GM19397 (cell line): ENCODE measurements around the gene CARD19.
A peak's percentile ranks its signal among the peaks of the same experiment; 100 is the strongest.
"Not testable (repeated sequence)": the region's sequence is repeated elsewhere in the genome, so short reads cannot be mapped to it uniquely, and the experiment has no call there.

Experiments
- ATAC-seq: cut with Tn5 transposase; IDR thresholded peaks from one replicate; pipeline ENCODE4 v1.9.1; 2021; ENCODE audit warnings: mild to moderate bottlenecking, moderate library complexity; ENCODE audit not compliant: unreplicated experiment

The CARD19 gene

DNA sequence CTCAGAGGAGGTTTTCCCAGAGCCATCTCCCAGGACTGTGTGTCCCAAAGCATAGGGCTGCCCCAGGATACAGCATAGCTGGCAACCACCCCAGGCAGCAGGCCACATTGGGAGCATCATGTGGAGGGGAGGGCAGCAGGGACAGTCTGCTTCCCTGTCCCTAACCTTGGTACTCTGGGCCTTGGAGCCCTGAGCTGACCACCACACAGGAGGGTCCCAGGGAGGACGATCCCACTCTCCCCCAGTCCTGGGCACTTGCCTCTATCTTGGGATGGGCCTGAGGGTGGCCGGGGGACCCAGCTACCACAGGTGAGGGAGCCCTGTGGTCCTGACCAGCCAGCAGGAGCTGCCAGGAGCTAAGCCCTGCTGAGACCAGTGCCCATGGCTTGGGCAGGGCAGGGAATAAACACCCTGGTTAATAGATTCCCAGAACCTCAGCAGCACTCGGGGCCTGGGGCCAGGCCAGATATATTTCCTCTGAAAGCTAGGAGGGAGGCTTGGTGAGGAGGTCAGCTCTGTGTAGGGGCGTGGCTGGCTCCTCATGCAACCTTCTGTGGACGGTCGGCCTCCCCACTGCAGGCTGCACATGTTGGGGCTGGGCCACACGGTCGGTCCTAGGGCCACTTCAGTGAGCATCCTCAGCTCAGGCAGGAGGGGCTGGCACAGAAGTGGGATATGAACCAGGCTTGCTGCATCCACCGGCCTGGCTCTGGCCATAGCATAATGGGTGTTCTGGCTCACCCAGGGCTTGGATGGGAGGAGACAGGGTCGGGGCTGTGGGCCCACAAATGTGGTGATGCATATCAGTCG is 33.9 kb downstream of the CARD19 start:
- no peak for ATAC-seq

DNA sequence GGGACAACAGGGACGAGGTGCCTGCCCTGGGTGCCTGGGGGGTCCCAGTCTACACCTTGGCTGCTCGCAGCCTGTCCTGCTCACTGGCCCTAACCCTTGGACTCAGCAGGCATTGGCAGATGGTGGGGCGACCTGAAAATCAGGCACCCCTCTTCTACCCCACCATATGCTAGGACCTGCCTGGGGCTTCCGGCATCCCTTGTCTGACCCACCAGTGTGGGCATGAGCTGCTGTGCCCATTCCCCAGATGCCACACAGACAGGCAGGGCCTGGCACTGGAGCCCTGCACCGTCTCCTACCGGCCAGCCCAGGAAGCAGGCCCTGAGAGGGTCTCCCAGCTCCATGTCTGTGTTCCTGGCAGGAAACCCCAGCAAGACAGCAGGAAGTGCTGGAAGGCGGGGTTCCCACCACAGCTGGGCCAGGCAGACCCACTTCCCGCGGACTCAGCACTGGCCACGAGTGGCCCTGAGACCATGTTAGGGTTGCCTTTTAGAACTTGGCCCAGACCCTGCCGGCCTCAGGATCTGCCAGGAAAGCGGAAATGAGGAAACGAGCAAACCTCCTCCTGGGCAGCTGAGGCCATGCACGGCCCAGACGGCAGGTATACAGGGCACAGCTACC is 35.0 kb downstream of the CARD19 start:
- no peak for ATAC-seq

DNA sequence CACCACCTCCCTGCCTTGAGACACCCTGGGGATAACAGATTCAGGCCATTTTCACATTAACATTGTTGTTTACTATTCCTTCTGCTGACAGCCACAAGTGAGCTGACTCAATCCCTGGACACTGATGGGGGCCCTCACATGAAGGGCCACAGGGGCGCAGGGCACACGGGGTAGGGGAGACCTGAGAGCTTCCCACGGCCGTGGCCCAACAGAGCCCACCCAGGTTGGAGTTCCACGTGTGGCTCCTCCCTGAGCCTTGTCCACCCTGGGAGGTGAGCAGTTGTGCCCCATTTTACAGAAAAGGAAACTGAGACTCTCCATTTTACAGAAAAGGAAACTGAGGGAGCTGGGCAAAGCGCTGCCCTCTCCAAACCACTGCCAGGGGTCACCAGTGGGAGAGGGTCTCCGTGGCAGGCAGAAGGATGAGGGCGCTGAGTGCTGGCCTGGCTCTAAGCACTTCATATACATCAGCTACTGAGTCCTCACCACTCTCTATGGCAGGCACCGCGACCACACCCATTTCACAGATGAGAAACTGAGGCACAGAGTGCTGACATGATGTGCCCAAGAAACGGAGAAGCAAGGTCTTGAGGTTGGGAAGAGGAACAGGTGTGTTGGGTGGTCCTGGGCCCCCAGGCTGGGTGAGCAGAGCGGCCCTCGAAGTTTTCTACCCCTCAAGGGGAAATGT is 35.7 kb downstream of the CARD19 start:
- ATAC-seq: no peak

DNA sequence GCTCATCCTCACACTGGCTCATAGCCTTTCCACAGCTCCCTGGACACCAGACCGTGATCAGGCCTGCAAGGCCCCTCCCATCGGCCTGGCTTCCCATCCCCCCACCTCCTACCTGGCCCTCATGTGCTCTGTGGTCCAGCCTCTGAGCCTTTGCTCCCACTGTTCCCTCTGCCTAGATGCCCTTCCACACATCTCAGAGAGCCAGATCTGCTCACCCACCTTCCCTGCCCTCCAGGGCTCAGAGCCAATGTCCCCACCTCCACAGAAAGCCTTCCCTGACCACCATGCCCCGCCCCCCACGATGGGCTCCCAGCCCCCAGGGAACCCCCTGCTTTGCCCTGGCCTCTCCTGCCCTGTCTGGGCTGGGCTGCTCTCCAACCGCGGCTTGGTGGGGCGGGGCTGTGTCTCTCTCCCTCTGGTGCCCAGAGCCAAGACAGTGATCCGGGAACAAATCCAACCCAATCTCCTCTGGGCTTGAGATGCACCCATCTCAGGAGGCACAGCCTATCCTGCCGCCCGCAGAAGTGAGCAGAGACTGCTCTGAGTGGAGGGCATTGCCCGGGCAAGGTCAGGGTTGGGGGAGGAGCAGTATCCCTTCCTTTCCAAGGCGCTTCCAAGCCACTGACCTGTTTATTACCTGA is 36.4 kb downstream of the CARD19 start:
- ATAC-seq: no peak

DNA sequence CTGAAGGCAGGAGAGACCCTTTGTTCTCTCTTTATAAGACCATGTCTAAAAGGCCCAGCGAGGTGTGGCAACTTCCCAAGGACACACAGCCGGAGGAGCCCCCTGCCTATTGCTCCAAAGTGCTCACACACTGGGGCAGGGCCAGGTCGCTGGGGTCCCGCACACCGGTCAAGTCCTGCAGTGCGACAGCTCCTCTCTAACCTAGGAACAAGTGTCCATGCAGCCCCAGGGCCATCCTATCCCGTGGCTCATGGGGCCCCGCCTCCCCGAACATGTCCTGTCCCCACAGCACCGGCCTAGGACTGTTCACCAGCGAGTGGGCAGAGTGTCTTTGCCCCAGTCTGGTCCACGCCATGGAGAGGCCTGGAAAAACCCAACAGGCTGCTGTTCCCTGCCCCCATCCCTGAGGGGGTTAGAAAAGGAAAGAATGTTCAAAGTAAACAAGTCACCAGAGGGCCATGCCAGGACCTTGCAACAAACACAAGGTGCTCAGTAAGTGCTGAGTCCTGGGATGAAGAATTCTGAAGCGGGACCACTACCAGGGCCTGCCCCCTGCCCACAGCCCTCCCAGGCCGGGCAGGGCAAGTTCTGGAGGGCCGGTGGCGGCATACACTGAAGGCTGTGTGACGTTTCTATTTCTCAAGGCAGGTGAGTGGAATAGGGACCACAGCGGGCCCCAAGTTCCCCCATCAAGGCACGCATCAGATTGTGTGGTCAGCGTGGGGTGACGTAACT is 37.1 kb downstream of the CARD19 start:
- ATAC-seq: no peak

DNA sequence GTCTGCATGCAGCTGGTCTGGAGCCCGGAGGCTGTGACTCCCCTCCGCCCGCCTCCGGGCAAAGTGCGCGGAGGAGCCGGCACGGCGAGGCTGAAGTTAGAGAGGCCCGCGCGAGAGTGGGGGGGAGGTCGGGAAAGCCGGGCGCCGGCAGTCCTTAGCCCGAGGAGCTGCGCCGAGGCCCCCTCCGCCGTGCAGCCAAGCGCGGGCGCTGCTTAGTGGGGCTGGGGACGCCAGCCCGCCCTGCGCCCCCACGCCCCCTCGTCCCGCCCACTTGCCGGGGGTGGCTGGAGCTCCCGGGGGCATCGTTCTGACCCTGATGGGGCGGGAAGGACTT is 37.6 kb downstream of the CARD19 start:
- ATAC-seq: peak; percentile 33

DNA sequence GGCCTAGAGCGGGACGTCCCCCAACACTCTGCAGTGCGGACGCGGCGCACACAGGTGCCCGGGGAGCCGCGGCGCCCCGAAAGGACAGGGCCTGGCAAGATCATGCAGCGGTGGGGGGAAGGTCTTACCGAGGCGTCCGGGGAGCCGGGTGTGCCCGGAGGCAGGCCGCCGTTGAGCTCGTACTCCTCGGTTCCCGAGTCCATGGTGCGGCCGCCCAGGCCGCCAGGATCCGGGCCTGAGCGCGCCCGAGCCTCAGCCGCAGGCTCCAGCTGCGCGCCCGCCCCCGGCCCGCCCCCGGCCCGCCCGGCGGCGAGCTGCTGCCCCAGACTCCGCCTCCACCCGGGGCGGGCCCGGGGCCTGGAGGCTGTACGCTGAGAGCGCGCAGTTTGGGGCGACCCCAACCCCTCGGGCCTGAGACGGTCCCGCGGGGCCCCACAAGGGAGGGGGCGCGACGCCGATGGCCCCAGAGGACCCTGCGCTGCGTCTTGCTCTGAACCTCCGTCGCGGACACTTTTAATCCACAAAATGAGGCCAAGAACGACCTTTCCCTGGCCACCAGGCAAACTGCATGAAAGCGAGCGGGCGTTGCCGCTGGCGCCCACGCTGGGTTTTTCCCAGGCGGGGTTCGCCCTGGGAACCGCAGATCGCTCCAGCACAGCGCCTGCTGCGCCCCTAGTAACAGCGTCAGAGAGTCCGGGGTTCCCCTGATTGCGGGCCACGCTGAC is 38.2 kb downstream of the CARD19 start, which contains the start of gene NINJ1:
Gene NINJ1, minus strand, starts transcription at position 237 of the 725 bp plus-strand sequence. Its CDS starts 34 bp downstream, at position 203.
- ATAC-seq: peak; percentile 82

DNA sequence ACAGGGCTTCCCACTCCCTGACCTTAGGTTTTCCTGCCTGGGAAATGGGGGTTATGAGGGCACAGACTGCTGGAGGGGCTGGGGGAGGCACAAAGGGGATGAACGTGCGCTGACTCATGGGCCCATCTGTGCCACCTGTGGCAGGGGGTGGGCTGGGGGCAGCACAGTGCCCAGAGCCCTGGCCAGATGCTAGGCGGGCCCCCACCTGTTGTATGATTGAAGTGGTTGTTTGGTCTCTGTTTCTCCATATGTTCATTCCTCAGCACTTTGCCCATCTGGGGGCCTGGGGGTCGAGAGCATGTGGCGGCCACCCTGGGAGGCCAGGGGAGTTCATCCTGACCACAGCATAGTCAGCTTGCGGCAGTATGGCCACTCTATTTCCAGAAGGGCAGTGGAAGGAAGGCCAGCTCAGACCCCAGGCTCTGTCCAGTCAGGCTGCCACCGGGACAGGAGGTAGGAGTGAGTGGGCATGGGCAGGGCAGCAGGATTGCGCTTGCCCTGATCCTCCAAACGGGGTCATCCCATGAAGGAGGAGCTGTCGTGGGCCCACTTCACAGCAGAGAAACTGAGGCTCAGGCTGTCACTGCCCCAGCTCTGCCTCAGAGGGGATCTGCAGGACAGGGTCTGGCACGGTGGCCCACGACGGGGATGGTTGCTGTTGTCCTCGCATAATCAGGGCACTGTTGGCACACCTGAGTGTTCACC is 38.9 kb downstream of the CARD19 start:
- no peak for ATAC-seq

DNA sequence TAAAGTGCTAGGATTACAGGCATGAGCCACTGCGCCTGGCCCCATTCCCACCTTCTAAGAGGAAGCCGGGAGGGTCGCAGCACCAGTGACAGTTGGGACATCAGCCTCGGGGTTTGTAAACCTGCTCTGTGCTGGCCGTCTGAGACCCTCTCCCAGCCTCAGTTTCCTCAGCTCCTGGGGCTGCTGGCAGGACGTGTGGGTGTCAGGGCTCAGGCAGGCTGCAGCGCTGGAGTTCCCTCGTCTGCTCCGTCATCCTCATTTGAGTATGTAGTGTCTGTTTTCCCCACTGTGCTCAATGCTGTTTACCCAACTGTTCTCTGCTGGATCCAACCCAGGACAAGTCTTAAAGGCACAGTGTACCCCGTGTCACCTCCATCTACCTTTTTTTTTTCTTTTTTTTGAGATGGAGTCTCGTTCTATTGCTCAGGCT is 40.0 kb downstream of the CARD19 start:
- no peak for ATAC-seq

DNA sequence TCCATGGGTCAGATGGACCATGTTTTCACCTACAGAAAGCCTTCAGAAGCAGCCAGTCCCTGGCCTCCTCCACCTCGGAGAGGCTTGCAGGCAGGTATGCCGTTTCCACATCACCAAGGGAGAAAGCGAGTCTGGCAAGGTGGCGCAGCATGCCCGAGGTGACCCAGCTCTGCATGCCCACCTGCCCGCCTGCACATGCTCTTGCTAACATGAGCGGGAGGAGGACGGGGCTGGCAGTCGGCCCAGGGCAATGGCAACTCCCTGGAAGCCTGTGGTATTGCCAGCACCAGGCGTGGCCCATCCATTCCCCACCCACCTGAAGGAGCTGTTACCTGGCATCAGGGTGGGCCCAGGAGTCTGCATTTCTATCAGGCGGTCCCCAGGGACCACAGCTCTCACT is 41.3 kb downstream of the CARD19 start:
- no peak for ATAC-seq

DNA sequence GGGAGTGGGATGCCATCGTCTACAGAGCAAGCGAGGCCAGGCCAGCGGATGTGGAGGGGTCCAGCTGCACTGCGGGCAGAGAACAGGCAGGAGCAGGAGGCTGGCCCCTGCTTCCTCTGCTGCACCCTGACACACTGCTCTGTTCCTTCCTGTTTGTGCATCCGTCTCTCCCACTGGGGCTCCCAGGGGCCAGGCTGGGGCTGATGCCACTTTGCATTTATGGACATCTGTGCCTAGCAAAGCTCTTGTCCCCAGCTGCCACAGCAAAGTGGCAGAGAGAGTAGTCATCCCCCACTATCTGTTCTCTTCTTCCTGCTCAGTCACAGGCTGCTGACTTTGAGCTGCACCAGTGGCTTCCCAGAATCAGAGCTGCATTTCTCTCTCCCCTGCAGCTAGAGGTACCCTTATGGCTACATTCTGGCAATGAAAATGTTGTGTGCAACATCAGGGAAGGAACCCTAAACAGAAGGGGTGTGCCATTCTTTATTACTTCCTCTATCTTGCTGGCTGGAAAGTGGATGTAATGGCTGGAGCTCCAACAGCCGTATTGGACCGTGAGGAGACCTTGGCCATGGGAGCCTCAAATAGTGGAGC is 42.3 kb downstream of the CARD19 start:
- no peak for ATAC-seq

DNA sequence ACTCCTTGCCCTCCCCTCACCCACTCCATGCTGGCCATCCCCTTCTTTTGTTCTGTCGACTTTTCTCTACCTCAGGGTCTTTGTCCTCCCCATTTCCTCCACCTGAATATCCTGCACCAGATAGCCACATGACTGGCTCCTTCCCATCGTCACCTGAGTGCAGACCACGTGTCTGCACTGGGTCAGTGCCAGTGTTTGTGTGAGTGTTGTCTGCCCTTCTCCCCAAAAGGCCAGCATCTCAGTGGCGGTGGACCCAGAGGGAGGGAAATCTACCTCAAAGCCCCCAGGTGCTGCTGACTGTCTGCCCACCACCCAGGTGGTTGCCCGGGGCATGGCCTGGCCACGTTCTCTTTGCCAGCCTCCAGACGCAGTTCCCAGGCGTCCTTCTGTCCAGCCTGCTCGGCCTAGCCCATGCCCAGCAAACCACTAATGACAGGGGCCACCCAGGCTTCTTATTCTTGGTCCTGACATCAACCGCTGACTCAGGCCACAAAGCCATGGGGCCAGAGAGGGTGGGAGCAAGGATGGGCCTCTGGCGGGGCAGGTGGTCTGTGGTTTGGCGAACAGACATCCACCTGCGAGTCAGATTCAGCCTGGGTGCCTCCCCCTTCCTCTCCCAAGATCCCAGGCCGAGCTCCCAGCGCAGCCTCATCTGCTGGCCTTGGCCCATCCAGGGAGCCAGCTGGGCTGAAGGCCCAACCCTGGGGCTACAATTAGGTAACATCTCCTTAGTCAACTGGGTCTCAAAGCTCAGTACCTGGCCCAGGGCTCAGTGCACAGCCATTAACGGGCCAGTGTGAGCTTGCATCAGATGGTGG is 43.6 kb downstream of the CARD19 start:
- ATAC-seq: no peak

DNA sequence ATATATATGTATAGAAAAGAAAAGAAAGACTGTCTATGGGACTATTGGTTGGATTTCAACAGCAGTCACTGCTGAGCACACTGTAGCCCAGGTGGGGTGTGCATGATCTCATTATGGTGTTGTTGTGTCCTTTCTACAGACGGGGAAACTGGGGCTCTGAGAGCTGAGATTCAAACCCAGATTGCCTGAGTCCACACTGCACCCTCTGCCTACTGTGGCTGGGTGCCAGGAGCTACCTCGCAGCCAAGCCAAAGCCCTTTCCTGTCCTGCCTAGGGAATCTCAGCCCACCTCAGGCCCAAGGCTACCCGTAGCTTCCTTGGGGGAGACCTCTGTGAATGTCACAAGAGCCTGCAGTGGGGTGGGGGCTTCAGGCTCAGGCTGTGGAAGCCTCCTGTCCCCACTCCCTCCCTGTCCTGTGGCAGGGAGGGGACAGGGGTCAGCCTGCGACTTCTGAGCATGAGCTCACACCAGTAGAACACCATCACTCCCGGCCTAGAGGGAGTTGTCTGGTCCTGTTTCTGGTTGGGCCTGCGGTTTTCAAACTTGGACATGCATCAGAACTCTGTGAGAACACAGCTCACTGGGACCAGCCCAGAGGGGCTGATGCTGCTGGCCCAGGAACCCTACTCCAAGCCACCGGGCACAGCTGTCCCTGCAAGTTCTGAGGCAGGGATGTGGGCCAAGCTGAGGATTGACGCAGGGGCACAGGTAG is 45.9 kb downstream of the CARD19 start:
- ATAC-seq: no peak

DNA sequence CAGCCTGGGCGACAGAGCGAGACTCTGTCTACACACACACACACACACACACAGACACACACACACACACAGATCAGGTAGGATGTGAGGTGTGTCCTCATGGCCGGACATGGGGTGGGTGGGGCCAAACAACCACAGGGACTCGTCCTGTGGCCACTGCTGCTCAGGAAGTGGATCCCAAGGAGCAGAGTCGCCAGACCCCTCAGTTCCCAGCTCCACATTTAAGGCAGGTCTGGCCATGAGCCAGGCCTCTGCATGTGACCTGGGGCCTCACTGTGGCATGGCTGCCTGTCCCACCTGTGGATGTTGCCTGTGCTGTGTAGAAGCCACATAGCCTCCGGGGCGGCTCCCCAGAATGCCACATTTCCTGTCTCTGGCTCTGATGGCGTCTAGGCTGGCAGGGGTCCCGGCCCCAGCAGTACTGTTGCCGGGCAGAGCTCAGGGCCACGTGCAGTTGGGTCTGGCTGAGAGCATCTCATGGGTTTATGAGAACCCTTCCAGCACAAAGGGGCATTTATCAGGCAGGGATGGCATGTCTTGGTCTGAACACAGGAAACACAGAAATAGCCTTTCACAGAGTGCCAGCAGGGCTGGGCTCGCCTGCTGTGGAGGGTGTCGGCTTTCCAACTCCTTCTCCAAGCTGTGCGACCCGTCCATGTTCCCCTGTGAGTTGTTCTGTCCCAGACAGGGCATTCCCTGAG is 48.0 kb downstream of the CARD19 start:
- no peak for ATAC-seq

DNA sequence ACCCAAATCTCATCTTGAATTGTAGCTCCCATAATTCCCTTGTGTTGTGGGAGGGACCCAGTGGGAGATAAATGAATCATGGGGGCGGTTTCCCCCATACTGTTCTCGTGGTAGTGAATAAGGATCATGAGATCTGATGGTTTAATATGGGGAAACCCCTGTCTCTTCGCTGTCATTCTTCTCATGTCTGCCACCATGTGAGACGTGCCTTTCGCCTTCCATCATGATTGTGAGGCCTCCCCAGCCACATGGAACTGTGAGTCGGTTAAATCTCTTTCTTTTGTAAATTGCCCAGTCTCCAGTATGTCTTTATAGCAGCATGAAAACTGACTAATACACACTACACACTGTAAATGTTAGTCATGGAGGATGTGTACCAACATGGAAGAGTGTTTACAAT is 50.7 kb downstream of the CARD19 start:
- not testable (repeated sequence) for ATAC-seq

DNA sequence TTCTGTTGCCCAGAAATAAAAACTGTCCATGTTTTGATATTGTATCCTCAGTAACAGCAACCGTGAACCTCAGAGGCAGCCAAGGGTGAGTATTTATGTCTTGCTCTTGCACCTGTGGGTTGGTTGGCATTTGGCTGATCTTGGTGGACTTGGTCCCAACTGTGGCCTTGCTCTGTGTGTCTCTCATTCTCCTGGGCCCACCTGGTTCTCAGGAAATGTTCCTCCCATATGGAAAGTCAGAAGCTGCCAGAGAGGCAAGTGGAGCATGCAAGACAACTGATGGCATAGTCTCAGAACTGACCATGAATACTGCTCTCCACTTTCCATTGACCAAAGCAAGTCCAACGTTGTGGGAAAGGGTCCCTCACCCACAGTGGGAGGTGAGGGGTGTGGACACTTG is 51.6 kb downstream of the CARD19 start:
- no peak for ATAC-seq

DNA sequence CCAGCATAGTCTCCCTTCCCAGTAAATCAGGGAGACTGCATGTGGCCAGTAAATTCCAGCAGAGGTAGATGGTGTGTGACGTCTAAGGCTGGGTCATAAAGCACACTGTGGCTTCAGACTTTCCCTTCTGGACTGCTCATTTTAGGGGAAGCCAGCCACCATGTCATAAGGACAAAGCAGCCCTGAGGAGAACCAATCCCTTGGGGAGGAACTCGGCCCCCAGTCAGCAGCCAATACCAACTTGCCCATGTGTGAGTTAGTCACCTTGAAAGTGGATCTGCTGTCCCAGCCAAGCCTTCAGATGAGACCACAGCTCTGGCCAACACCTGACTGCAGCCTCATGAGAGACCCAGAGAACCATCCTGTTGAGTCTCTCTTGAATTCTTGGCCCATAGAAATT is 52.7 kb downstream of the CARD19 start:
- no peak for ATAC-seq
